SK-N-SH treated with all-trans-retinoic acid at 6 μM for 48 hours (cell line): ENCODE measurements around the gene COPS2.

Source experiments
- ATAC-seq: fragments of 200-7000 bp; cut with Tn5 transposase; 3 replicates; pipeline ENCODE4 v1.9.1; 2020; ENCODE audit warnings: mild to moderate bottlenecking, moderate library complexity
- ARNTL ChIP-seq: fragments of 450-650 bp; formaldehyde crosslinking; IDR thresholded peaks from 2 replicates; pipeline ENCODE4 v1.5.0; 2020; ENCODE audit warnings: low read depth, mild to moderate bottlenecking, moderate library complexity, borderline replicate concordance
- BACH2 ChIP-seq: fragments of 250-450 bp; sonication (Bioruptor Pico); IDR thresholded peaks from 2 replicates; pipeline ENCODE4 v1.9.0; 2021; ENCODE audit warnings: mild to moderate bottlenecking, borderline replicate concordance
- CSDC2 ChIP-seq: fragments of 250-450 bp; sonication (Bioruptor Pico); IDR thresholded peaks from 2 replicates; pipeline ENCODE4 v1.5.0; 2020; ENCODE audit warnings: mild to moderate bottlenecking, moderate library complexity
- ESRRG ChIP-seq: fragments of 250-450 bp; sonication (Bioruptor Pico); IDR thresholded peaks from 2 replicates; pipeline ENCODE4 v1.6.1; 2021; ENCODE audit warnings: mild to moderate bottlenecking
- GLIS3 ChIP-seq: fragments of 250-450 bp; sonication (Bioruptor Pico); IDR thresholded peaks from 2 replicates; pipeline ENCODE4 v1.5.0; 2020; ENCODE audit warnings: mild to moderate bottlenecking, moderate library complexity
- ISL1 ChIP-seq: fragments of 250-450 bp; sonication (Bioruptor Pico); IDR thresholded peaks from 2 replicates; pipeline ENCODE4 v2.1.2; 2022; ENCODE audit warnings: mild to moderate bottlenecking, moderate library complexity
- RARB ChIP-seq: fragments of 250-450 bp; sonication (Bioruptor Pico); IDR thresholded peaks from 2 replicates; pipeline ENCODE4 v1.8.0; 2021; ENCODE audit warnings: mild to moderate bottlenecking, moderate library complexity
- SNAI2 ChIP-seq: fragments of 250-450 bp; sonication (Bioruptor Pico); IDR thresholded peaks from 2 replicates; pipeline ENCODE4 v1.5.0; 2020; ENCODE audit warnings: mild to moderate bottlenecking, moderate library complexity
- TSHZ2 ChIP-seq: fragments of 250-450 bp; sonication (Bioruptor Pico); IDR thresholded peaks from 2 replicates; pipeline ENCODE4 v1.5.0; 2020; ENCODE audit warnings: mild to moderate bottlenecking, moderate library complexity
- ZFP3 ChIP-seq: fragments of 250-450 bp; sonication (Bioruptor Pico); IDR thresholded peaks from 2 replicates; pipeline ENCODE4 v1.5.0; 2020; ENCODE audit warnings: mild to moderate bottlenecking, moderate library complexity
- ZNF565 ChIP-seq: fragments of 450-650 bp; formaldehyde crosslinking; conservative IDR thresholded peaks from 2 replicates; pipeline ENCODE4 v1.5.0; 2020; ENCODE audit warnings: low read depth, mild to moderate bottlenecking, moderate library complexity
- ZNF70 ChIP-seq: fragments of 450-650 bp; formaldehyde crosslinking; IDR thresholded peaks from 2 replicates; pipeline ENCODE4 v1.5.0; 2020; ENCODE audit warnings: mild to moderate bottlenecking, moderate library complexity
- ZNF8 ChIP-seq: fragments of 450-650 bp; formaldehyde crosslinking; IDR thresholded peaks from 2 replicates; pipeline ENCODE4 v1.5.0; 2020; ENCODE audit warnings: mild to moderate bottlenecking, moderate library complexity
- TF ChIP-seq, protein P1 (sequence below): fragments of 250-450 bp; sonication (Bioruptor Pico); IDR thresholded peaks from 2 replicates; pipeline ENCODE4 v1.5.1; 2020; ENCODE audit warnings: low read depth, mild to moderate bottlenecking, moderate library complexity
- TF ChIP-seq, protein P2 (sequence below): fragments of 250-450 bp; sonication (Bioruptor Pico); IDR thresholded peaks from 2 replicates; pipeline ENCODE4 v1.5.1; 2021; ENCODE audit warnings: mild to moderate bottlenecking, moderate library complexity

Gene COPS2

DNA sequence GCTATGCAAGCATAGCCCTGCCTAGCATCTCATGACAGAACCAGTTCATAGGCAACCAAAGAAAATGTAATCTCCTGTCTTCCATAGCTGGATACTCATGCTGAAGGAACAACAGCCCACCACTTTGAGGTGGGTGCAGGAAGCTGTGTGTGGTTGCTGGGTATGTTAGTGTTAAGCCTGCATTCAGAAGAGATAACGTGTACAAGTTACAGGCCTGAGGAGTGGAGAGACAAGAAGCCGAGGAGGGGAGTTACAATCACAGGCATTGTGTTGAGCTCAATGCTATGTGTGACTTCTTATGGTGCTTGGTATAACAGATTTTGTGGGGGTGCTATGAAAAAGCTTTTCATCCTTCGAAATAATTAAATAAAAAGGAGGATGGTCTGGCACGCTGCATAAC is 66.4 kb downstream of the COPS2 start (continued):
- no peak for TF ChIP-seq TSHZ2 (CRISPR knock-in tag)
- no peak for TF ChIP-seq ZNF8 (CRISPR knock-in tag)
- TF ChIP-seq, protein P1, sequence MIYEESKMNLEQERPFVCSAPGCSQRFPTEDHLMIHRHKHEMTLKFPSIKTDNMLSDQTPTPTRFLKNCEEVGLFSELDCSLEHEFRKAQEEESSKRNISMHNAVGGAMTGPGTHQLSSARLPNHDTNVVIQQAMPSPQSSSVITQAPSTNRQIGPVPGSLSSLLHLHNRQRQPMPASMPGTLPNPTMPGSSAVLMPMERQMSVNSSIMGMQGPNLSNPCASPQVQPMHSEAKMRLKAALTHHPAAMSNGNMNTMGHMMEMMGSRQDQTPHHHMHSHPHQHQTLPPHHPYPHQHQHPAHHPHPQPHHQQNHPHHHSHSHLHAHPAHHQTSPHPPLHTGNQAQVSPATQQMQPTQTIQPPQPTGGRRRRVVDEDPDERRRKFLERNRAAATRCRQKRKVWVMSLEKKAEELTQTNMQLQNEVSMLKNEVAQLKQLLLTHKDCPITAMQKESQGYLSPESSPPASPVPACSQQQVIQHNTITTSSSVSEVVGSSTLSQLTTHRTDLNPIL (CRISPR knock-in tag): no peak

- ATAC-seq: no peak
- TF ChIP-seq BACH2: no peak
- no peak for TF ChIP-seq GLIS3 (CRISPR knock-in tag)
- TF ChIP-seq CSDC2 (CRISPR knock-in tag): no peak
- TF ChIP-seq ZNF8 (CRISPR knock-in tag): no peak
- TF ChIP-seq, protein P1 (CRISPR knock-in tag): no peak
- no peak for TF ChIP-seq RARB (CRISPR knock-in tag)
- no peak for TF ChIP-seq ARNTL (CRISPR knock-in tag)
These were observed 69.5 kb downstream of the COPS2 start for GRCh38 chr15:49085696-49086459.

- no peak for ATAC-seq
- TF ChIP-seq ESRRG (no peak), ZFP3 (no peak)
- TF ChIP-seq, all 23 proteins: peak for 0
These were observed 71.2 kb downstream of the COPS2 start for GRCh38 chr15:49084285-49084570.

- TF ChIP-seq ZNF70 (CRISPR knock-in tag) (no peak), SNAI2 (CRISPR knock-in tag) (no peak), TSHZ2 (CRISPR knock-in tag) (no peak), ZNF565 (CRISPR knock-in tag) (no peak), ISL1 (CRISPR knock-in tag) (no peak), CSDC2 (CRISPR knock-in tag) (no peak), GLIS3 (CRISPR knock-in tag) (no peak)
- TF ChIP-seq, protein P2, sequence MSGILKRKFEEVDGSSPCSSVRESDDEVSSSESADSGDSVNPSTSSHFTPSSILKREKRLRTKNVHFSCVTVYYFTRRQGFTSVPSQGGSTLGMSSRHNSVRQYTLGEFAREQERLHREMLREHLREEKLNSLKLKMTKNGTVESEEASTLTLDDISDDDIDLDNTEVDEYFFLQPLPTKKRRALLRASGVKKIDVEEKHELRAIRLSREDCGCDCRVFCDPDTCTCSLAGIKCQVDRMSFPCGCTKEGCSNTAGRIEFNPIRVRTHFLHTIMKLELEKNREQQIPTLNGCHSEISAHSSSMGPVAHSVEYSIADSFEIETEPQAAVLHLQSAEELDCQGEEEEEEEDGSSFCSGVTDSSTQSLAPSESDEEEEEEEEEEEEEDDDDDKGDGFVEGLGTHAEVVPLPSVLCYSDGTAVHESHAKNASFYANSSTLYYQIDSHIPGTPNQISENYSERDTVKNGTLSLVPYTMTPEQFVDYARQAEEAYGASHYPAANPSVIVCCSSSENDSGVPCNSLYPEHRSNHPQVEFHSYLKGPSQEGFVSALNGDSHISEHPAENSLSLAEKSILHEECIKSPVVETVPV (CRISPR knock-in tag): no peak
- TF ChIP-seq, protein P1 (CRISPR knock-in tag): no peak
- peak; percentile 18; the same call in 1 of the 3 replicates for ATAC-seq
These were observed 71.8 kb downstream of the COPS2 start for GRCh38 chr15:49083401-49084284.
